Bronchial epithelial cell (primary cell): ENCODE measurements around the gene CEACAM16. TPM values are rescaled to one million over a fixed set of nuclear protein-coding genes. Genes with fewer than 3 reads are reported as not detected.

Experiments used
- DNase-seq: peaks from one replicate; pipeline ENCODE4 v3.0.0-alpha.2; 2010; ENCODE audit warnings: low read depth
- FAIRE-seq: peaks from 2 replicates; lab custom pipeline; 2011; peaks lifted over from hg19 to GRCh38; lab: Jason Lieb, UNC
- H3K27me3 ChIP-seq: 2 replicates; pipeline ENCODE4 v1.5.1; 2011; ENCODE audit warnings: low read length; ENCODE audit not compliant: control insufficient read depth, insufficient read depth
- H3K36me3 ChIP-seq: 2 replicates; pipeline ENCODE4 v1.5.1; 2011; ENCODE audit warnings: low read length; ENCODE audit not compliant: control insufficient read depth, insufficient read depth
- H3K4me3 ChIP-seq: 2 replicates; pipeline ENCODE4 v1.5.1; 2011; ENCODE audit warnings: mild to moderate bottlenecking, low read depth, low read length, control low read depth
- CTCF ChIP-seq: IDR thresholded peaks from 2 replicates; pipeline ENCODE4 v1.5.1; 2011; ENCODE audit warnings: mild to moderate bottlenecking, moderate library complexity, low read length, control low read depth, inconsistent platforms; ENCODE audit not compliant: insufficient read depth, severe bottlenecking
- total RNA-seq: library from RNA; depleted of rRNA; stranded (reverse); fragments of >200 nt; gene quantifications from 2 replicates; pipeline ENCODE4 v1.2.1, GENCODE V29; 2014

Gene CEACAM16
- total RNA-seq, 1 donor from 2014 or later: not detected

DNA sequence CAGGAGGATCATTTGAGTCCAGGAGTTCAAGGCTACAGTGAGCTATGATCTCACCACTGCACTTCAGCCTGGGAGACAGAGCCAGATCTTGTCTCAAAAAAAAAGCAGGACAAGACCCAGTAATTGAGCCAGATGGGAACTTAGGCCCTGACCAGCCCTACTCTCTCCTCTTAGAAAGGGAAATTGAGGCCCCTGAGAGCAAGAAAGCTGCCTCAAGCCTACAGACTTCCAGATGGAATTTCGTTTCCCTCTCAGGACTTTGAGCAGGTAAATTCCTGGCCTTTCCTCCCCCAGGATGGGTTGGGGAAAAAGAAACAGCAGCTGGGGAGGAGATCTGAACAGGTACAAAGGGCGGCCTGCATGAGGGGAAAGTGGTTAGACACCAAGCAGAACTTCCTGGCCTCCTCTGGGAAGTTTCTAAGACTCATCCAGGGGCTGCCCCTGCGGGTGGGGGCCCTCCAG, 46.0 kb downstream of the CEACAM16 start:
- no peak for TF ChIP-seq CTCF
- FAIRE-seq (peak; percentile 18), DNase-seq (no peak)
- Histone ChIP-seq H3K27me3 (no peaks in the 10 kb centered on the region), H3K36me3 (no peaks in the 10 kb centered on the region), H3K4me3 (no peak overlapping the region)

GRCh38 chr19:44745341-44745831, 46.4 kb downstream of the CEACAM16 start:
- no peaks in the 10 kb centered on the region for H3K27me3 ChIP-seq
- TF ChIP-seq CTCF: no peak
- DNase-seq (peak; percentile 52), FAIRE-seq (peak; percentile 40)
- no peak overlapping the region for H3K4me3 ChIP-seq
- H3K36me3 ChIP-seq: peaks cover 2% of the 10 kb centered on the region

GRCh38 chr19:44745887-44746600, 47.1 kb downstream of the CEACAM16 start:
- Histone ChIP-seq H3K4me3 (no peak overlapping the region), H3K27me3 (no peaks in the 10 kb centered on the region), H3K36me3 (peaks cover 6% of the 10 kb centered on the region)
- DNase-seq: no peak
- no peak for FAIRE-seq
- no peak for TF ChIP-seq CTCF

- Histone ChIP-seq H3K4me3 (no peak overlapping the region), H3K36me3 (peaks cover 11% of the 10 kb centered on the region), H3K27me3 (no peaks in the 10 kb centered on the region)
- DNase-seq (no peak), FAIRE-seq (peak; percentile 43)
- no peak for TF ChIP-seq CTCF
These were observed 47.6 kb downstream of the CEACAM16 start for GRCh38 chr19:44746616-44746945.

GRCh38 chr19:44746946-44747738, 48.2 kb downstream of the CEACAM16 start:
- peak overlapping the region; percentile 66 for H3K4me3 ChIP-seq
- no peak for TF ChIP-seq CTCF
- FAIRE-seq (no peak), DNase-seq (peak; percentile 87)
- H3K27me3 ChIP-seq: no peaks in the 10 kb centered on the region
- peaks cover 11% of the 10 kb centered on the region for H3K36me3 ChIP-seq
